Kidney epithelial cell (primary cell): ENCODE results near the gene YJU2. TPM values are rescaled to one million over a fixed set of nuclear protein-coding genes. Genes with fewer than 3 reads are reported as not detected.

ENCODE experiments used
- DNase-seq: peaks from one replicate; pipeline ENCODE4 v3.0.0-alpha.2; 2010; ENCODE audit warnings: low read depth
- H3K27me3 ChIP-seq: 2 replicates; pipeline ENCODE4 v1.6.0; 2011; ENCODE audit warnings: low read length; ENCODE audit not compliant: control insufficient read depth, insufficient read depth
- H3K36me3 ChIP-seq: 2 replicates; pipeline ENCODE4 v1.5.1; 2011; ENCODE audit warnings: low read length; ENCODE audit not compliant: control insufficient read depth, insufficient read depth
- H3K4me3 ChIP-seq: 2 replicates; pipeline ENCODE4 v1.5.1; 2011; ENCODE audit warnings: low read depth, mild to moderate bottlenecking, control low read depth, low read length
- total RNA-seq: library from RNA; depleted of rRNA; stranded (reverse); fragments of >200 nt; gene quantifications from 2 replicates; pipeline ENCODE4 v1.2.3, GENCODE V29; 2015
- TF ChIP-seq, protein P1 (sequence below): IDR thresholded peaks from 2 replicates; pipeline ENCODE4 v1.5.1; 2011; ENCODE audit warnings: mild to moderate bottlenecking, moderate library complexity, low read length, control low read depth, inconsistent platforms; ENCODE audit not compliant: insufficient read depth, poor library complexity, severe bottlenecking

The YJU2 gene
- total RNA-seq, 1 donor from 2014 or later: 33.0 TPM

- Histone ChIP-seq H3K4me3 (no peak overlapping the region), H3K36me3 (peaks cover 2% of the 10 kb centered on the region), H3K27me3 (no peaks in the 10 kb centered on the region)
- DNase-seq: no peak
- TF ChIP-seq, protein P1, sequence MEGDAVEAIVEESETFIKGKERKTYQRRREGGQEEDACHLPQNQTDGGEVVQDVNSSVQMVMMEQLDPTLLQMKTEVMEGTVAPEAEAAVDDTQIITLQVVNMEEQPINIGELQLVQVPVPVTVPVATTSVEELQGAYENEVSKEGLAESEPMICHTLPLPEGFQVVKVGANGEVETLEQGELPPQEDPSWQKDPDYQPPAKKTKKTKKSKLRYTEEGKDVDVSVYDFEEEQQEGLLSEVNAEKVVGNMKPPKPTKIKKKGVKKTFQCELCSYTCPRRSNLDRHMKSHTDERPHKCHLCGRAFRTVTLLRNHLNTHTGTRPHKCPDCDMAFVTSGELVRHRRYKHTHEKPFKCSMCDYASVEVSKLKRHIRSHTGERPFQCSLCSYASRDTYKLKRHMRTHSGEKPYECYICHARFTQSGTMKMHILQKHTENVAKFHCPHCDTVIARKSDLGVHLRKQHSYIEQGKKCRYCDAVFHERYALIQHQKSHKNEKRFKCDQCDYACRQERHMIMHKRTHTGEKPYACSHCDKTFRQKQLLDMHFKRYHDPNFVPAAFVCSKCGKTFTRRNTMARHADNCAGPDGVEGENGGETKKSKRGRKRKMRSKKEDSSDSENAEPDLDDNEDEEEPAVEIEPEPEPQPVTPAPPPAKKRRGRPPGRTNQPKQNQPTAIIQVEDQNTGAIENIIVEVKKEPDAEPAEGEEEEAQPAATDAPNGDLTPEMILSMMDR: no peak
Observed at GRCh38 chr19:4264812-4265211, 17.9 kb downstream of the YJU2 start.

DNA sequence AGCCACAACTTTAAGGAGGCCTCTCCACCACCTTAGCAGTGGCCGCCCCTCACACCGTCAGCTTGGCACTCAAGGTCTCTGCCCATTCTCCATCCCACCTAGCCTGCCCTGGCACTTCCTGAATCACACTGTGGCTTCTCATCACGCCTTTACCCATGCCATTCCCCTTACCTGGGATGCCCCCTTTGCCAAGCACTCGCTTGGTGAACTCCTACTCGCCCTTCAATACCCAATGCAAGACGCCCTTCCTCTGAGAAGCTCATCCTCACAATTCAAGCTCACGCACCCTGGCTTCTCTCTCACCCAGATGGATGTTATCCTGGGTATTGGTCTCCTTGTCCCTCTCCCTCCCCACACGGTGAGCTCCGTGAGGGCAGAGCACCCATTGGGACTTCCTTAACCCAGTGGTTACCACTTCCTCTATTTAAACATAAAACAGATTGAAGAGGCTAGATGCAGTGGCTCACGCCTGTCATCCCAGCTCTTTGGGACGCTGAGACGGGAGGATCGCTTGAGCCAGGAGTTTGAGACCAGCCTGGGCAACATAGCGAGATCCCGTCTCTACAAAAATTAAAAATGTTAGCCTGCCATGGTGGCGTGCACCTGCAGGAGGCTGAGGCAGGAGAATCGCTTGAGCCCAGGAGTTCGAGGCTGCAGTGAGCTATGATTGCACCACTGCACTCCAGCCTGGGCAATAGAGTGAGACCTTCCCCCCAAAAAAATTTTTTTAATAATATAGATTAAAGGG, 19.5 kb downstream of the YJU2 start:
- Histone ChIP-seq H3K36me3 (peaks cover 2% of the 10 kb centered on the region), H3K4me3 (no peak overlapping the region), H3K27me3 (no peaks in the 10 kb centered on the region)
- DNase-seq: no peak
- TF ChIP-seq, protein P1: no peak

- Histone ChIP-seq H3K27me3 (no peaks in the 10 kb centered on the region), H3K4me3 (no peak overlapping the region), H3K36me3 (peaks cover 2% of the 10 kb centered on the region)
- TF ChIP-seq, protein P1: peak; percentile 88
- no peak for DNase-seq
Observed at GRCh38 chr19:4267101-4267900, 20.4 kb downstream of the YJU2 start.

GRCh38 chr19:4267901-4268815, 21.3 kb downstream of the YJU2 start:
- no peak for DNase-seq
- Histone ChIP-seq H3K4me3 (no peak overlapping the region), H3K27me3 (no peaks in the 10 kb centered on the region), H3K36me3 (peaks cover 2% of the 10 kb centered on the region)
- TF ChIP-seq, protein P1: no peak

GRCh38 chr19:4268816-4269430, 22.0 kb downstream of the YJU2 start:
- H3K36me3 ChIP-seq: peaks cover 2% of the 10 kb centered on the region
- no peak overlapping the region for H3K4me3 ChIP-seq
- no peak for DNase-seq
- TF ChIP-seq, protein P1: no peak
- H3K27me3 ChIP-seq: no peaks in the 10 kb centered on the region
